A673 (cell line): ENCODE results near the gene ERICH2. TPM values are rescaled to one million over a fixed set of nuclear protein-coding genes. Genes with fewer than 3 reads are reported as not detected.

ENCODE experiments used
- BruUV-seq: library from RNA; stranded (reverse); fragments of 400-500 nt; replicated peaks from 2 replicates; lab custom pipeline; 2021; lab: Mats Ljungman, UMichigan
- CTCF ChIA-PET: fragments of 300-600 bp; sonication (Branson Sonifier 250); formaldehyde crosslinking; loops from one replicate; lab custom pipeline; 2022; ENCODE audit warnings: antibody characterized with exemption; lab: Charles Lee
- POLR2A ChIA-PET: fragments of 300-600 bp; sonication (Branson Sonifier 250); formaldehyde crosslinking; loops from one replicate; lab custom pipeline; 2022; ENCODE audit warnings: antibody characterized with exemption; ENCODE audit not compliant: low non-redundant PET; lab: Charles Lee
- DNase-seq: peaks from one replicate; pipeline ENCODE4 v3.0.0-alpha.2; 2015; ENCODE audit warnings: low spot score
- H3K27ac ChIP-seq: fragments of 200-600 bp; sonication (generic); 2 replicates; pipeline ENCODE4 v1.5.1; 2016; ENCODE audit warnings: mixed run types, low read depth, mild to moderate bottlenecking, mixed read lengths, antibody characterized with exemption, low read length; ENCODE audit not compliant: poor library complexity, severe bottlenecking
- H3K27me3 ChIP-seq: fragments of 200-600 bp; sonication (generic); replicated peaks from 2 replicates; pipeline ENCODE4 v1.6.1; 2017; ENCODE audit warnings: mixed run types, low read depth, mild to moderate bottlenecking, mixed read lengths, antibody characterized with exemption, low read length; ENCODE audit not compliant: insufficient read depth, poor library complexity
- H3K36me3 ChIP-seq: fragments of 200-600 bp; sonication (generic); 2 replicates; pipeline ENCODE4 v1.6.1; 2016; ENCODE audit warnings: mixed run types, mild to moderate bottlenecking, mixed read lengths, antibody characterized with exemption, low read length; ENCODE audit not compliant: insufficient read depth, poor library complexity, severe bottlenecking
- H3K4me1 ChIP-seq: fragments of 200-600 bp; sonication (generic); 2 replicates; pipeline ENCODE4 v1.6.1; 2017; ENCODE audit warnings: mixed run types, mild to moderate bottlenecking, mixed read lengths, antibody characterized with exemption, low read length; ENCODE audit not compliant: insufficient read depth, poor library complexity, severe bottlenecking
- H3K4me3 ChIP-seq: fragments of 200-600 bp; sonication (generic); 2 replicates; pipeline ENCODE4 v1.5.1; 2016; ENCODE audit warnings: low read depth, mixed run types, mild to moderate bottlenecking, mixed read lengths, low read length; ENCODE audit not compliant: poor library complexity, severe bottlenecking
- H3K9me3 ChIP-seq: fragments of 200-600 bp; sonication (generic); 2 replicates; pipeline ENCODE4 v1.6.1; 2016; ENCODE audit warnings: mixed run types, low read depth, mild to moderate bottlenecking, mixed read lengths, antibody characterized with exemption, low read length; ENCODE audit not compliant: poor library complexity, severe bottlenecking
- CTCF ChIP-seq: fragments of 300-800, 200-600 bp; sonication (generic); conservative IDR thresholded peaks from 2 replicates; pipeline ENCODE4 v1.5.1; 2017; ENCODE audit warnings: low read depth, mild to moderate bottlenecking, antibody characterized with exemption, low read length, moderate library complexity, mixed read lengths
- EZH2 ChIP-seq: fragments of 200-600 bp; sonication (generic); IDR thresholded peaks from 2 replicates; pipeline ENCODE4 v1.6.1; 2017; ENCODE audit warnings: borderline replicate concordance, low read depth, mild to moderate bottlenecking, mixed read lengths, antibody characterized with exemption, low read length; ENCODE audit not compliant: poor library complexity, severe bottlenecking
- intact Hi-C: fragments of 100-400 bp; cut with micrococcal nuclease; formaldehyde crosslinking; loops from one replicate; pipeline ENCODE4 v1.10.0; 2022; ENCODE audit not compliant: unreplicated experiment
- total RNA-seq: library from RNA; stranded (reverse); gene quantifications from 2 replicates; pipeline ENCODE4 v1.2.3, GENCODE V29; 2021

The ERICH2 gene
- total RNA-seq, 1 experiment from 2014 or later: not detected

- Histone ChIP-seq H3K27me3 (no peaks in the 10 kb centered on the region), H3K27ac (no peak overlapping the region), H3K4me1 (no peaks in the 10 kb centered on the region), H3K4me3 (no peak overlapping the region), H3K36me3 (no peaks in the 10 kb centered on the region), H3K9me3 (no peaks in the 10 kb centered on the region)
- ChIA-PET CTCF (interaction anchor here (0.5 kb wide), 1 partner anchor 16 kb away, joined by 6 read pairs; no protein-coding TSS in a partner anchor), POLR2A (no interaction called here)
- TF ChIP-seq EZH2 (no peak), CTCF (no peak)
- intact Hi-C loops: no loop called here
- DNase-seq: no peak
- BruUV-seq: no TSS peak
Observed at GRCh38 chr2:170846314-170846713, 76.1 kb downstream of the ERICH2 start.

- POLR2A ChIA-PET: interaction anchor here (0.6 kb wide), 1 partner anchor 30 kb away, joined by 3 read pairs; no protein-coding TSS in a partner anchor
- Histone ChIP-seq H3K4me1 (no peaks in the 10 kb centered on the region), H3K27me3 (no peaks in the 10 kb centered on the region), H3K9me3 (no peaks in the 10 kb centered on the region), H3K36me3 (no peaks in the 10 kb centered on the region), H3K4me3 (no peak overlapping the region), H3K27ac (no peak overlapping the region)
- TF ChIP-seq EZH2: no peak
- no peak for TF ChIP-seq CTCF
- no TSS peak for BruUV-seq
- no peak for DNase-seq
- CTCF ChIA-PET: no interaction called here
- intact Hi-C loops: no loop called here
Observed at GRCh38 chr2:170847716-170848115, 77.5 kb downstream of the ERICH2 start.

Other genes starting within 250 kb of the ERICH2 start
- gene SP5, start 55.0 kb upstream of the ERICH2 start, total RNA-seq: not detected in 2 replicates
- 0.70 and 1.1 TPM in 2 replicates for gene GAD1, start 46.5 kb downstream of the ERICH2 start, total RNA-seq
- 89.1 and 89.3 TPM in 2 replicates for gene GORASP2, start 158.9 kb downstream of the ERICH2 start, total RNA-seq